HG02870 (cell line): ENCODE results near the gene TRMU.

Experiments
- ATAC-seq: cut with Tn5 transposase; IDR thresholded peaks from one replicate; pipeline ENCODE4 v1.9.1; 2021; ENCODE audit warnings: mild to moderate bottlenecking, moderate library complexity; ENCODE audit not compliant: unreplicated experiment

Gene TRMU, protein sequence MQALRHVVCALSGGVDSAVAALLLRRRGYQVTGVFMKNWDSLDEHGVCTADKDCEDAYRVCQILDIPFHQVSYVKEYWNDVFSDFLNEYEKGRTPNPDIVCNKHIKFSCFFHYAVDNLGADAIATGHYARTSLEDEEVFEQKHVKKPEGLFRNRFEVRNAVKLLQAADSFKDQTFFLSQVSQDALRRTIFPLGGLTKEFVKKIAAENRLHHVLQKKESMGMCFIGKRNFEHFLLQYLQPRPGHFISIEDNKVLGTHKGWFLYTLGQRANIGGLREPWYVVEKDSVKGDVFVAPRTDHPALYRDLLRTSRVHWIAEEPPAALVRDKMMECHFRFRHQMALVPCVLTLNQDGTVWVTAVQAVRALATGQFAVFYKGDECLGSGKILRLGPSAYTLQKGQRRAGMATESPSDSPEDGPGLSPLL

DNA sequence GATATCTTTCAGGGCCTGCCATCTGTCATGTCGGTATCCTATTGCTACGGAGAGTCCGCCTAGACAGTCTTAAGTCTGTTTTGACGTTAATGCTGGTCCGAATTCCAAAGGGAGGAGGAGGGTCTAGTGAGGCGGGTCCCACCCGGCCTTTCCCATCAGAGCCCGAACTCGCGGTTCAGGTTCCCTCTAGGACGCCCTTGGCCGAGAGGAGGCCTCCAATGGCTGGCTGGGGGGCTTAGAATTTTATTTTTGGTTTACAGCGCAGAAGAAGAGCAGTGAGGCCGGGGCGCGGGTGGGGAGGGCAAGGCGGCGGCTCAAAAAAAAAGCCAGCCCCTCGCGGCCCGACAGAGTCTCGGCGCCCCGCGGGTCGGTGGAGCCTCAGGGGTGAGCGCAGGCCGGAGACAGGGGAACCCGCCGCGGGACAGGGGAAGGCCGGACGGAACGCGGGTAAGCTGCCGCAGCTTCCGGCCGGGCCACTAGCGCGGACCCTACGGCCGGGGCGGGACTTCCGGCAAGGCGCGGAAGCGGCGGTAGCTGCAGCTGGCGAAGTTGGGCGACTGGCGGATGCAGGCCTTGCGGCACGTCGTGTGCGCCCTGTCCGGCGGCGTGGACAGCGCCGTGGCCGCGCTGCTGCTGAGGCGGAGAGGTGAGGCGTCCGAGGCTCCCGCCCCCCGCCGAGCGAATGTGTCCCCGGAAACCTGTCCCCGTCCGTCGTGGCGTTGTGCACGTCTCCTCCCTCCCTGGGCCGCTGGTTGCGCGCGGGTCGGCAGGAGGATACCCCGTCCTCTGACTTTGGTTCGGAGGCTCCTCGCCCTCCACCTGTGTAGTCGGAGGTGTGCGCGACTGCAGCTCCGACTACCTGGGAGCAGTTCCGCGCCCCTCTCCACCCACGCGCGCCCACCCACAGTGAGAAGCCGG lies at the start of gene TRMU:
Gene TRMU (plus strand): TSS at position 514 of the 918 bp plus-strand sequence. CDS start 51 bp downstream, at position 565.
- ATAC-seq = peak; percentile 81

DNA sequence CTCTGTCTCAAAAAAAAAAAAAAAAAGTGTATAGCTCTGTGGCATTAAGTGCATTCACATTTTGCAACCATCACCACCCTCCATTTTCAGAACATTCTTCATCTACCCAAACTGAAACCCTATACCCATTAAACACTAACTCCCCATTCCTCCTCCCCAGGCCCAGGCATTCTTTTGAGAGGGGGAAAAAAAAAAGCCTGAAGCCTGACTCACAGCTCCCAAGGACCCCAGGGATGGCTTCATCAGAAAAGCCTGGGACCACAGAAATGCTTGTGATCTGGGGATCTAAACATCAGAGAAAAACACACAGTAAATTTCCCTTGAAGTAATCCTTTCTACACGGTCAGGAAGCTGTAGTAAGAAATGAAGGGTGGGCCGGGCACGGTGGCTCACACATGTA lies 49.5 kb upstream of the TRMU start:
- ATAC-seq = no peak

GRCh38 chr22:46286941-46287872 lies 48.3 kb upstream of the TRMU start:
- no peak for ATAC-seq

- no peak for ATAC-seq
Measured at GRCh38 chr22:46287873-46288751, 47.4 kb upstream of the TRMU start.

- ATAC-seq = no peak
Measured at GRCh38 chr22:46288846-46289243, 46.7 kb upstream of the TRMU start.

GRCh38 chr22:46289244-46289891 lies 46.1 kb upstream of the TRMU start:
- no peak for ATAC-seq

GRCh38 chr22:46290121-46290842 lies 45.2 kb upstream of the TRMU start:
- ATAC-seq = no peak

DNA sequence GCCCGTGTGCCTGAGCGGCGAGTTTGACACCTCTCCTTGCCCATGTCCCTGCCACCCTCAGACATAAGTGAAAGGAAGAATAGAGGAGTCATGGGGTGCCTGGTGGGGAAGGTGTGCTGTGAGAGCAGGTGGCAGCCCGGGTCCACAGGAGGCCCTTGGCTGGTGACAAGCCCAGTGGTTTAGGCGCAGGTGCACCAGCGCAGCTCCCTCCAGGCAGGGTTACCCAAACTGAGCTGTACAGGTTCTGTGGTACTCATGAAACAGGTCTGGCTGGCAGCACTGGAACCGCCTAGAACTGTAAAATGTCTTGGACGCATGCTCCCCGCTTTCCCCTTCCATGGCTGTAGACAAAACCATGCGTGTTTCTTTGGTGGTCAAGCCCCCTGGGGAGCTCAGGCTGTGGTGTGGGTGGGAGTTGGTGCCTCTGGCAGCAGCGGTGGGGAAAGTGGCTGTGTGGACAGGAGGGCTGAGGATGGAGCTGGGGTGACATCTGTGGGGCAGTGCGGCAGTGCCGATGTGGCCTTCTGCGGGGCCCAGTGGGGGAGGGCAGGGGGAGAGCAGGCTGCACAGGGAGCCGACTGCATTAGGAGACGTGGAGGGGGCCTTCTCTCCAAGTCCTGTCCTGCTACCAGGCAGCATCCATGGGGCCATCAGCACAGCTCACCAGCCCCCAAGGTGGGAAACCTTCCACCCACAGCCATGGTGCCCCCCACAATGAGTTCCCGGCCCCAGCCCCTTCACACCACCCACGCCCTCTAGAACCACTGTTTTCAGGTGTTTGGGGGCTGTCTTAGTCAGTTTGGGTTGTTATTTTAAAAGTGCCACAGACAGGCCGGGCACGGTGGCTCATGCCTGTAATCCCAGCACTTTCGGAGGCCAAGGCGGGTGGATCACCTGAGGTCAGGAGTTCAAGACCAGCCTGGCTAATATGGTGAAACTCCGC lies 44.4 kb upstream of the TRMU start:
- ATAC-seq = no peak

- no peak for ATAC-seq
Measured at GRCh38 chr22:46292173-46292572, 43.3 kb upstream of the TRMU start.

GRCh38 chr22:46292732-46293131 lies 42.8 kb upstream of the TRMU start:
- no peak for ATAC-seq

DNA sequence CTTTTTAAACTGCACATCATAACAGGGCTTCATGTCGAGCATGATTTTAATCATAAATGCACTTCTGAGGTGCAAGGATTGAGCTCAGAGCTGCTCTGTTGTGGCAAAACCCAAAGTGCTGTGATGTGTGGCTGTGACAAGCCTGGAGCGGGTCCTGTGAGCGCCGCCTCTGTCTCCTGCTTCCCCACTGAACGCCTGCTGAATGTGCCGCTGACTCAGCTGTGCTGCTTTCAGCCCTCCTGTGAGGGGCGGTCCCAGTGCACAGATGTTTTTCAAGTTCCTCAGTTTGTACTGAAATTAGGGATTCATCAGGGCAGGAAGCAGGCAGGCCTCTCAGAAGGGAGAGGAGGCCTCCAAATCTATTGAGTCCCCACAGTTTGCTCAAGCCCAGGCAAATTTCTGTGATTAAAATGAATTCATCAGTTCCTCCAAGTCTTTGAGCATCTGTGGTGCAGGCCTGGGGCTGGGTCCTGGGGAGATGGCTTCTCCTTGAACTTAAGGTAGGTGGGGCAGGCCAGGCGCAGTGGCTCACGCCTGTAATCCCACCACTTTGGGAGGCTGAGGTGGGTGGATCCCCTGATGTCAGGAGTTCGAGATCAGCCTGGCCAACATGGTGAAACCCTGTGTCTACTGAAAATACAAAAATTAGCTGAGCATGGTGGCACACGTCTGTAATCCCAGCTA lies 41.8 kb upstream of the TRMU start:
- no peak for ATAC-seq

- no peak for ATAC-seq
Measured at GRCh38 chr22:46294784-46295183, 40.7 kb upstream of the TRMU start.

DNA sequence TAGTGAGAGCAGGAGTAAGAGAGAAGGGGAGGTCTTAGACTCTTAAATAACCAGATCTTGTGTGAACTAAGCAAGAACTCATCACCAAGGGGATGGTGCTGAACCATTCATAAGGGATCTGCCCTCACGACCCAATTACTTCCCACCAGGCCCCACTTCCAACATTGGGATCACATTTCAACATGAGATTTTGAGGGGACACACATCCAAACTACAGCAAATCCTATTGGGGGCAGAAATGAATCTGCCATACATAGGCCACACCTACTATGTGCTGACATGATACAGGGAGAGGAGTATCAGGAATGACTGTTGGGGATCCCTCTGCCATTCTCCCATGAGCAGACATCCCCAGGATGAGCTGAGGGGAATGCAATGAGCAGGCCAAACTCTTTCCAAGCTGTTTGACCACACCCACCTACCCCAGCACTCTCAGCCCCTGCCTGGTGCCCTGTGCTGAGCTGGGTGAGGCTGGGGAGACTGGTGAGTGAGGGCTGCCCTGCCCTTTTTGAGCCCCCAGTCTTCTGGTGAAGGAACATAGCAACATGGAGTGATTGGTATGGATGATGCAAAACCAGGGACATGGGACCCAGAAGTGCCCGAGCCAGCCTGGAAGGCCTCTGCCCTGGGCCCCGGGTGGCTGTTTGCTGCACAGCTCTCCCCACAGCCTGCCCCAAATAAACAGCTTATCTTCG lies 40.1 kb upstream of the TRMU start:
- ATAC-seq = no peak

DNA sequence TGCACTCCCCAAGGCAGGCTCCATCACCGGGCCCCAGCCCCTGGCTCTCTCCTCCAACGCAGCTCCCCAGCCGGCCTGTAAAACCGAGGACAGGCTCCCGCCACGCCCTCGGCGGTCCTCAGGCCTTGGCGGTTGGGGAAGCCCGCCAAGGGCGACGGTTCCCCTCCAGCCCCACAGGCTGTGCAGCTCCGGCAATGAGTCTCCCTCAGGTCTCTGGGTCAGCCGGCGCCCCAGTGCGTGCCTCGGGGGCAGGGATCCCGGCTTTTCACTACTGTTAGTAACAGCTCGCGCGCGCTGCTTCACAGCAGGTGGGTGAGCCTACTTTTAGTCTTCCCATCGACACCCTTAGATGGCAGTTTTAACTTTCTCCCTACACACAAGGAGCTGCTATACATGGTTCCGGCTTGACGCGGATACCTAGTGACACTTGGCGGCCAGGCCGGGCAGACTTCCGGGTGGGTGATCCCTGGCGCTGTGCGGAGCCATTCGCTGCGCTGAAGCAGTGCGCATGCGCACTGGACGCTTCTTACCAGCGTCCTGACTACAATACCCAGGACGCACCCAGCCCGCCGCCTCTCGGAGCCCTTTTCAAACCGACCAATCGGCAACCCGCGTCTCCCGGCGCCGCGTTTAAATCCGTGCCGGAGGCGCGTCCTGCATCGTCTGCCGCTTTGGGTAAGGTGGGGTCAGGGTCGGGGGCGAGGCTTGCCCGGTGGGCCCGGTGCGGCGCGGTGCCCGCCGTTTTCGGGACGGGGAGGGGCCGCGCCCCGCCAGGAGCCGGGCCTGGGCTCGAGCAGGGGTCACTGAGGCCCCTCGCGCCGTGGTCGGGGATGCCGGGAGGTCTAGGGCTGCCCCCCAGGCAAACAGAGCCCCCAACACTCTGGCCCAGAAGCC lies 39.0 kb upstream of the TRMU start, which contains the start of gene GTSE1:
Gene GTSE1 (plus strand): TSS at position 614 of the 894 bp plus-strand sequence. CDS start 531 bp downstream, outside the sequence.
- ATAC-seq = peak; percentile 93

DNA sequence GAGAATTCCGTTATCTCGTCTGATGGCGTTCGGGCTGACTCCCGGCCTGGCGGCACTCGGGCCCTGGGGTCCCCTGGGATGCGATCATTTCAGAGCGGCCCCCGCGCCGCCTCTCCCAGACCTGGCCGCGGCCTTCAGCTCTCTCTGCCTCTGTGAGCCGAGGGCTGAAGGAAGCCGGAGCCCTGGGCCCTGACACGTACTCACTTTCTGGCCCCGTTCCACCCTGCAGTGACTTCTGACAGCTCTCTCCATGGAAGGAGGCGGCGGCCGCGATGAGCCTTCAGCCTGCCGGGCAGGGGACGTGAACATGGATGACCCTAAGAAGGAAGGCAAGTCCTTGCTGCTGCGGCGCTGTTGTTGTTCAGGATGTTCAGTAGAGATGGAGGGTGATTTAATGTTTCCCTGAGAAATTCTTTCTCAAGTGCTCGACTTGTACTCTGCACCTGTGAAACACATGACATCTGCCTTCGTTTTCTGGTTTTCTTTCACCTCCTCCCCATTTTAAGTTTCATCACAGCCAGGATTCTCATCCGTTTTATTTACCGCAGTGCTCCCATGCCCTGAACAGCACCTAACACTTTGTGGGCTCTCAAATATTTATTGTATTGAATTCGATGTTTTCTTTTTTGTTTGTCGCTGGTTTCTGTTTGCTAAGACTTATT lies 38.2 kb upstream of the TRMU start:
- ATAC-seq = no peak
